GM15510 (cell line): ENCODE results near the gene IL1RN.

ENCODE experiments used
- POLR2A ChIP-seq: IDR thresholded peaks from 3 replicates; pipeline ENCODE4 v1.6.1; 2011; ENCODE audit warnings: borderline replicate concordance; ENCODE audit not compliant: insufficient read length; ENCODE audit errors: extremely low read depth

The IL1RN gene

DNA sequence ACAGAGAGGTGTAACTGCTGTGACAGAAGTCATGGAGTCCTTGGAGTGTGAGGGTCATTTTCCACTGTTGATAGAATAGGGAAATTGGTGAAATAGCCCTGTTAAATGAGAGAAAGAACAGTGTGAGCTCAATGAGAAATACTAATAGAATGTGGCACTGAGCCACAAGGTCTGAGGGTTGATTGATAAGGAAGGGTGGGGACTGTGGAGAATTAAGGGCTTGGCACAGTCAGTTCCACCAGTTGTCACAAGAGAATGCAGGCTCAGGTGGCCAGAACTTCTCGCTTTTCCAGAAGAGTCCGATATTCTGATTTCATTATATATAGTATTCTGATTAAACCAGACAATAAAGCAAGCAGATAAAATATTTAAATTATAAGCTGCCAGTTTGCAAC is 9.1 kb upstream of the IL1RN start:
- no peak for TF ChIP-seq POLR2A

DNA sequence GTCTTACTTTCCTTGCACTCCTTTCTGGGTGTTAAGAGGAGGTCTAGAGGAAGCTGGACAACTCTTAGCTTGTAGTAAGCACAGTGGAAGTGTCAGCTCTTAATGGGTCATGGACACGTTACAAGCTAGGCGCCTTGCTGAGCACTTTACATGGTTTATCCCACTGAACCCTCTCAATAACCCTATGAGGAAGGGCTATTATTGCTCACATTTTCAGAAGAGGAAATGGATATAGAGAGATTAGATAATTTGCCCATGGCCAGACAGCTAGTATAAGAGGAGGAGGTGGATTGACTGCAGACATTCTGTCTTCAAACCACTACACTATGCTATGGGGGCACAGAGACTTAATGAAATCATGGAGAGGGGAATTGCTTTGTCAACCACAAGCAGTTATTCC is 8.3 kb upstream of the IL1RN start:
- TF ChIP-seq POLR2A = no peak

DNA sequence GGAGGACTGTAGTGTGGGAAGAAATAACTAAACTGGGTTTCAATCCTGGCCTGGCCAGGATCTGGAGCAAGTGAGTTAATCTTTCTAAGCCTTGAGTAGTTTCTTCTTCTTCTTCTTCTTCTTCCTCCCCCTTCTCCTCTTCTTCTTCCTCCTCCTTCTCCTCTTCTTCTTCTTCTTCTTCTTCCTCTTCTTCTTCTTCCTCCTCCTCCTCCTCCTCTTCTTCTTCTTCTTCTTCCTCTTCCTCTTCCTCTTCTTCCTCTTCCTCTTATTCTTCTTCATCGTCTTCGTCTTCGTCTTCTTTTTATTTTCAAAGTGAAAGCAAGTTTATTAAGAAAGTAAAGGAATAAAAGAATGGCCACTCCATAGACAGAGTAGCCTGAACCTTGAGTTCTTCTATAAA is 6.5 kb upstream of the IL1RN start:
- no peak for TF ChIP-seq POLR2A

DNA sequence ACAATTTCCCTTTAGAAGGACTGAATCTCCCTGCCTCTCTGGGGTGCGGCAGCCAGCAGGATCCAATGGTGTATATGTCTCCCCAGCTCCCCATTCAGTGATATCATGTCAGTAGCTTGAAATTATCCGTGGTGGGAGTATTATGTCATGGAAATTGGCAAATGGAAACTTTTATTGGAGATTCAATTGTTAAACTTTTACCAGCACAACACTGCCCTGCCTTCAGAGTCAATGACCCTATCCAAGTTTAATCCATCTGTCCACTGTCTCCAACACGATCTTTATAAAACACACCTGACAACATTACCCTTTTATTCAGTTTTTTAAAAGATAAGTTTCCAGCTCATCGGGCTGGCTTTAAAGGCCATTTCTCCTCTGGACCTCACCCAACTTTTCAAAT is 5.0 kb upstream of the IL1RN start:
- TF ChIP-seq POLR2A = no peak

DNA sequence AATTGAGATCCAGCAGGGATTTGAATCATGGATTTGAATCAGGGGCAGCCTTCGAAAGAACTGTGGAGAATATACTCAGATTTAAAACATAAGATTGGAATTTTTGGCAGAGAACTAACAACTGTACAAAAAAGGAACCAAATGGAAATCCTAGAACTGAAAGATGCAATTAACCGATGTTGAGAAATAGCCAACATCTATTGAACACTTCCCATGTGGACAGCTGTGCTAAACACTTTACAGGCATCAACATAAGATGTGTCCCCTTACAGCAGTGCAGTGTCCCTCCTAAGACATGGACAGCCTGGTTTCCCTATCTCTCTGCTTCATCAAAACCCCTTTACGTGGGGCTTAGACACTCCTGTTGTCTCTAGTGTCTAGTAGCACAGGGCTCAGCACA is 3.7 kb upstream of the IL1RN start:
- no peak for TF ChIP-seq POLR2A

DNA sequence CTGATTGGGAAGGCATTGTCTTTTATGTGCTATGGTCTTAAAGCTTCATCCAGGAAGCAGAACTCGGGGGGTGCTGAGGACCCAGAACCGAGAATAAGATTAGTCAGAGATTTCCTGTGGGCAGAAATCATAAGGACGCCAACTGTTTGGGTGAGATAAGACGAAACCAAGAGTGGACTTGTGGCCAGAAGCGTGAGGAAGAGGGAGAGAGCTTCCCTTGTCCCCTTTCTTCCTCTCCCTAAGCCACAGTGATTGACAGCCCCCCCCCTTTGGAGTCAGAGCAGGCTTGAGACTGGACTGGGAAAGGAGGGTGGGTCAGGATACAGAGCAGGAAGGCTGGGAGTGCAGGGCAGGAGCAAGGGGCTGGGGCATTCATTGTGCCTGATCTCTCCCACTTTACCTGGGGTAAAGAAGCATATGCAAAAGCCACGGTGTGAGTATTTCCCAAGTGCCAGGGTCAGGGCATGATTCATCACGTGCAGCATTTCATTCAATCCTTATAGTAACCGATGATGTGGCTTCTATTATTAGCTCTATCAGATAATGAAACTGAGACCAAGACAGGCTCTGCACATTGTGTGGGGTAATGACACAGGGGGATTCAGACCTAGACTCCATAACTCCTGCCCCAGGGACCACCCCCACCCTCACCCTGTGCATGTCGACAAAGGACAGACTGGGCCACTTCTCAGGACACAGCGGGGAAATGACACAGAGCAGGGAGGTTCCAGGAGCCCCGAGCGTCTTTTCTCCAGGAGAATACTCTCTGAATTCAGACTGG is 3.0 kb upstream of the IL1RN start:
- TF ChIP-seq POLR2A = no peak

DNA sequence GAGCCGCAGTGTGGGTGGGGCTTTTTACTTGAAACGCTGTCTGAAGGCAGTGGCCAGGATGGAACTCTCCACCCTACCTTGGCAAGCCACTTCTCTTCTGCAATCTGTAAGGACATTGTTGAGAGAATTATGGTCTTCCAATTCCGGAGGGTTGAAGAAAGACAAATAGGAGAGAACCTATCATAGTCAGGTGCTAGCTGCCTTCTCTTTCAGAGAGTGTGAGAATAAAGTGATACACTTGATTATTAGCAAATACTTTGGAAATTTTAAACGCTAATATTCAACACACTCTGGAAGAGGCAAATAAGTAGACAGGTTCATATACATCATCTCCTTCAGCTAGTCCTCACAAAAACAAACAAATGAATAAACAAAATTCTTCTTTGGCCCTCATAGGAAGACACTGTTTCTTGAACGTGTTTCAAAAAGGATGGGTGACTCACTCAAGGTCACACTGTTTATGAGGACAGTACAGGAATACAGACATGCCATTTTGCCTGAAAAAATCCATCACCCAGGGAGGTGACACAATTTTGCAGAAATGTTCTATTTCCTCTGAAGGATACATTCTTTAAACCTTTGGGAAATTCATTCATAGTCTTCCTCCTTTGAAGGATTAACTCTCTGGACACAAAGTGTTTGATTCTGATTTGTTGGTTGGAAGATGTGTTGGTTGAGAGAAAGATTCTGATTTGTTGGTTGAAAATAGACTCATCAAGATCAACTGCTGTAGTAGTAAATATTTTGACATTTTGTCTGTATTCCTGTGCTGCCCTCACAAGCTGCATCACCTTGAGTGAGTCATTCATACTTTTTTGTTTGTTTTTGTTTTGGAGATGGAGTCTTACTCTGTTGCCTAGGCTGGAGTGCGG is 2.2 kb upstream of the IL1RN start:
- no peak for TF ChIP-seq POLR2A

DNA sequence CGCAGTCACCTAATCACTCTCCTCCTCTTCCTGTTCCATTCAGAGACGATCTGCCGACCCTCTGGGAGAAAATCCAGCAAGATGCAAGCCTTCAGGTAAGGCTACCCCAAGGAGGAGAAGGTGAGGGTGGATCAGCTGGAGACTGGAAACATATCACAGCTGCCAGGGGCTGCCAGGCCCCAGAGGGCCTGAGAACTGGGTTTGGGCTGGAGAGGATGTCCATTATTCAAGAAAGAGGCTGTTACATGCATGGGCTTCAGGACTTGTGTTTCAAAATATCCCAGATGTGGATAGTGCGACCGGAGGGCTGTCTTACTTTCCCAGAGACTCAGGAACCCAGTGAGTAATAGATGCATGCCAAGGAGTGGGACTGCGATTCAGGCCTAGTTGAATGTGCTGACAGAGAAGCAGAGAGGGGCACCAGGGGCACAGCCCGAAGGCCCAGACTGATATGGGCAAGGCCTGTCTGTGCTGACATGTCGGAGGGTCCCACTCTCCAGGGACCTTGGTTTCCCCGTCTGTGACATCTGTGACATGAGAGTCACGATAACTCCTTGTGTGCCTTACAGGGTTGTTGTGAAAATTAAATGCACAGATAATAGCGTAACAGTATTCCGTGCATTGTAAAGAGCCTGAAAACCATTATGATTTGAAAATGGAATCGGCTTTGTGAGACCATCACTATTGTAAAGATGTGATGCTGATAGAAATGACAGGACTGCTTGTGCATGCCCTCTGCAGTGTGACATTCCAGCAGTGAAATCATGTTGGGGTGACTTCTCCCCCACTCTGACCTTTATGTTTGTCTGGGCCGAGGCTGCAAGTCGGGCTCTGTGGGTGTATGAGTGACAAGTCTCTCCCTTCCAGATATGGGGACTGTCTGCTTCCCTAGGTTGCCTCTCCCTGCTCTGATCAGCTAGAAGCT is 510 bp downstream of the IL1RN start:
- no peak for TF ChIP-seq POLR2A

DNA sequence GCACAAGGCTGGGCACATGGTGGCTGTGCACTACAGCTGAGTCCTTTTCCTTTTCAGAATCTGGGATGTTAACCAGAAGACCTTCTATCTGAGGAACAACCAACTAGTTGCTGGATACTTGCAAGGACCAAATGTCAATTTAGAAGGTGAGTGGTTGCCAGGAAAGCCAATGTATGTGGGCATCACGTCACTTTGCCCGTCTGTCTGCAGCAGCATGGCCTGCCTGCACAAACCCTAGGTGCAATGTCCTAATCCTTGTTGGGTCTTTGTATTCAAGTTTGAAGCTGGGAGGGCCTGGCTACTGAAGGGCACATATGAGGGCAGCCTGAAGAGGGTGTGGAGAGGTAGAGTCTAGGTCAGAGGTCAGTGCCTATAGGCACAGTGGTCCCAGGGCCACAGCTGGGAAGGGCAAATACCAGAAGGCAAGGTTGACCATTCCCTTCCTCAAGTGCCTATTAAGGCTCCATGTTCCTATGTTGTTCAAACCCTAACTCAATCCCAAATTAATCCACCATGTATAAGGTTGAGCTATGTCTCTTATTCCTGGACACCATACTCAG is 2.2 kb downstream of the IL1RN start:
- TF ChIP-seq POLR2A = no peak

DNA sequence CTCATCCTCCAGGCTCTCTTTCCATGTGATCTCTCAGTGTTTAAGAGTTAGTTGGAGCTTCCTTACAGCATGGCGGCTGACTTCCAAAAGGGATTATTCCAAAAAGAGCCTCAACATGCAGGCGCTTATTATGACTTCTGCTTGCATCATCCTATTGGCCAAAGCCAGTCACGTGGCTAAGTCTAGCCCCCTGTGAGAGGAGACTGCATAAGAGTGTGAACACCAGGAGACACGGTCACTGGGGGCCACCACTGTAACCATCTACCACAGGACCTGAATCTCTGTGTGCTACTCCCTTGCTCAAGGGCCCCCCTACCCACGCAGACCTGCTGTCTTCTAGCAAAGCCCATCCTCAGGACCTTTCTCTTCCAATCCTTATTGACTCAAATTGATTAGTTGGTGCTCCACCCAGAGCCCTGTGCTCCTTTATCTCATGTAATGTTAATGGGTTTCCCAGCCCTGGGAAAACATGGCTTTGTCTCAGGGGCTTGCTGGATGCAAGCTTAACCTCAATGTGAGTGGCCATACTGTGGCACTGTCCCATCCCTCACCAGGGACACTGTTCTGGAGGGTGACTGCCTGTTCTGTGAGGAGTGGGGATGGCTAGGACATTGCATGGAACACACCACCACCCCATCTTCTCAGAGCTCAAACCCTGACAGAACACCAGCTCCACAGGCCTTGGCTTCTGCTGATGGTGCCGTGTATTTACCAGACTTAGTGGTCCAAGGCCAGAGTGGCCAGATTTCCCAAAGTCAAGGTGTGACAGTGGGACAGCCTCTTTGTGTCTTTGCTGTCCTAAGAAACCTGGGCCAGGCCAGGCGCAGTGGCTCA is 4.2 kb downstream of the IL1RN start:
- no peak for TF ChIP-seq POLR2A

DNA sequence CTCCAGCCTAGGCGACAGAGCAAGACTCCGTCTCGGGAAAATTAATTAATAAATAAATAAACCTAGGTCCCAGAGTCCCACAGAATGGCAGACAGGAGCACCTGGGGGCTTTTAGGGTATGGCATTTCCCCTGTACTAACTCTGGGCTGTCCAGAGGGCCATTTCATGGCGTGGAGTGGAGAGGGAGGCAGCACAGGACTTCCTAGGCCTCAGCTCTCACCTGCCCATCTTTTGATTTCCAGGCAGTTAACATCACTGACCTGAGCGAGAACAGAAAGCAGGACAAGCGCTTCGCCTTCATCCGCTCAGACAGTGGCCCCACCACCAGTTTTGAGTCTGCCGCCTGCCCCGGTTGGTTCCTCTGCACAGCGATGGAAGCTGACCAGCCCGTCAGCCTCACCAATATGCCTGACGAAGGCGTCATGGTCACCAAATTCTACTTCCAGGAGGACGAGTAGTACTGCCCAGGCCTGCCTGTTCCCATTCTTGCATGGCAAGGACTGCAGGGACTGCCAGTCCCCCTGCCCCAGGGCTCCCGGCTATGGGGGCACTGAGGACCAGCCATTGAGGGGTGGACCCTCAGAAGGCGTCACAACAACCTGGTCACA is 5.1 kb downstream of the IL1RN start:
- no peak for TF ChIP-seq POLR2A

DNA sequence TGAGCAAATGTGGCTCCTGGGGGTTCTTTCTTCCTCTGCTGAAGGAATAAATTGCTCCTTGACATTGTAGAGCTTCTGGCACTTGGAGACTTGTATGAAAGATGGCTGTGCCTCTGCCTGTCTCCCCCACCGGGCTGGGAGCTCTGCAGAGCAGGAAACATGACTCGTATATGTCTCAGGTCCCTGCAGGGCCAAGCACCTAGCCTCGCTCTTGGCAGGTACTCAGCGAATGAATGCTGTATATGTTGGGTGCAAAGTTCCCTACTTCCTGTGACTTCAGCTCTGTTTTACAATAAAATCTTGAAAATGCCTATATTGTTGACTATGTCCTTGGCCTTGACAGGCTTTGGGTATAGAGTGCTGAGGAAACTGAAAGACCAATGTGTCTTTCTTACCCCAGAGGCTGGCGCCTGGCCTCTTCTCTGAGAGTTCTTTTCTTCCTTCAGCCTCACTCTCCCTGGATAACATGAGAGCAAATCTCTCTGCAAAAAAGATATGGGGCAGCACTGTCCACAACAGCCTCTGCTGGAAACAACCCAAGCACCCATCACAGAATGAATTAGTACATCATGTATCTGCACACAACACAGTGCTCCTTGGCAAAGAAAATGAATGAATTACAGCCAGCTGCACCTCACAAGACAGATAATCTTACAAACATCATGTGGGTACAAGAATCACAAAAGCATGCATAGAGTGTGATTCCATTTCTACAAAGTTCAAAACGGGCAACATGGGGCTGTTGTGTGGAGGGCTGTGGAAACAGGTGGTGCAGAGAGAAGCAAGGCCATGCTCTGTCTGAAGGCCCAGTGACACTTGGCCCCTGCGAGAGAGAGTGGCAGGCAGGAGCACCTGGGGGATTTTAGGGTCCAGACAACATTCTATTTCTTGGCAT is 6.6 kb downstream of the IL1RN start:
- TF ChIP-seq POLR2A = no peak

DNA sequence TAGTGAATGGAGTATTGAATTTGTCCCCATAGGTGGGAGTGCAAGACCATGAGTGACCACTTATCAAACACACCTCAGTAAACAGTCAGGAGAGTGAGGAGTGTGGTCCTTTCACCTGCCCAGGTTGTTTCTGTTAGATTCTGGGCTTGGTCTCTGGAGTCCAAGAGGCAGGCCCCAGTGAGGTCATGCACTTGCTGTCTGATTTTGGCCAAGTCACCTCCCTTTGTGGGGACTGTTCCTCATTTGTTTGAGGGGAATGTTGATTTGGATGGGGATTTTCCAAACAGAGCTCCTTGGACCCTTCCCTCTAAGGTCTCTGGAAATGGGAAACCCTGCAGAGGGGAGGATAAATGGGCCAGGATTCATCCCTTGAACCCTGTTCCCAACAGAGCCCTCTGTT is 7.3 kb downstream of the IL1RN start:
- no peak for TF ChIP-seq POLR2A

DNA sequence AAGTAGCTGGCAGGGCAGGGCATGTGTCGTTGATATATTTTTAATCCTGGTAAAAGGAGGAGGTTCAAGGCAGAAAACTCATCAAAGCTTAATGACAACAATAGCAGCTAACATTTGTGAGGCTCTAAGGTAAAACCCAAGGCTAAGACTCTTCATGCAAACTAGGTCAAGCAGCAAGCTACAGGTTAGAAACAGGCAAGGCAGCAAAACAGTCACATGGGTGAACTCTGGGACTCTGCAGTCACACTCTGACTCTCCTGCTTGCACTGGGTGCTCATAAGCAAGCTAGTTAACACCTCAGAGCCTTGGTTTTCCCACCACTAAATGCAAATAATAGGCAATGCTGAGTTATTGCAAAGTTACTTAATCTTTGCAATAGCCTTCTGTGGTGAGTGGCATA is 7.9 kb downstream of the IL1RN start:
- no peak for TF ChIP-seq POLR2A
